Adrenal gland (tissue), 12 donors: ENCODE data around the gene SMIM44. TPM values are rescaled to one million over a fixed set of nuclear protein-coding genes. Genes with fewer than 3 reads are reported as not detected.

ENCODE experiments used
- DNase-seq, 7 donors: peaks; one replicate each; pipeline ENCODE4 v3.0.0-alpha.2; 2019 to 2020
- H3K27ac ChIP-seq, 5 donors: fragments of 200-600 bp; sonication (generic) in 4 of 5; 1 replicate in 3 of 5; 2 replicates in 2 of 5; pipeline versions ENCODE4 v1.5.1 to v1.8.0; 2016 to 2020; ENCODE audit warnings: mild to moderate bottlenecking in 1 of 5
- H3K27me3 ChIP-seq: fragments of 200-600 bp; 2 replicates; pipeline ENCODE4 v1.8.0; 2021
- H3K36me3 ChIP-seq, 2 donors: fragments of 200-600 bp; replicated peaks in 1 of 2; 1 replicate in 1 of 2; 2 replicates in 1 of 2; pipeline versions ENCODE4 v1.5.1 to v1.8.0; 2018 to 2022
- H3K4me1 ChIP-seq, 2 donors: fragments of 200-600 bp; replicated peaks in 1 of 2; 1 replicate in 1 of 2; 2 replicates in 1 of 2; pipeline versions ENCODE4 v1.5.1 to v1.8.0; 2018 to 2021
- H3K4me3 ChIP-seq, 4 donors: fragments of 200-600 bp; sonication (generic) in 3 of 4; one replicate each; pipeline ENCODE4 v1.5.1; 2016 to 2018
- H3K9me3 ChIP-seq, 3 donors: fragments of 200-600 bp; sonication (generic) in 1 of 3; replicated peaks in 1 of 3; 1 replicate in 2 of 3; 2 replicates in 1 of 3; pipeline versions ENCODE4 v1.5.1 to v1.8.0; 2016 to 2021
- CTCF ChIP-seq, 6 experiments: fragments of 450-650 bp in 4 of 6; fragments of 200-600 bp in 2 of 6; sonication (generic) in 1 of 6; IDR thresholded peaks; 1 replicate in 5 of 6; 2 replicates in 1 of 6; pipeline versions ENCODE4 v1.5.1 to v1.8.0; 2016 to 2021; ENCODE audit warnings: antibody characterized with exemption in 6 of 6, mild to moderate bottlenecking in 2 of 6, moderate library complexity in 1 of 6
- POLR2A ChIP-seq, 2 donors: fragments of 450-650 bp; IDR thresholded peaks; one replicate each; pipeline ENCODE4 v1.6.1; 2017; ENCODE audit warnings: antibody characterized with exemption in 2 of 2, mild to moderate bottlenecking in 2 of 2, moderate library complexity in 1 of 2
- WGBS, 4 donors: extraction: QIAGEN DNeasy Blood & Tissue Kit in 2 of 4; methylation state at CpG; one replicate each; pipeline versions ENCODE4 v1.1.5 to v1.1.7; 2013 to 2017; 5-methylcytosine and 5-hydroxymethylcytosine counted together
- intact Hi-C, 2 donors: fragments of 100-400 bp; cut with DNase I; formaldehyde crosslinking; loops; one replicate each; pipeline versions ENCODE4 v1.14.1 to v1.15.0; 2022 to 2023
- polyA plus RNA-seq, 3 donors: library from polyadenylated mRNA; stranded (reverse); fragments of 200-250 nt in 2 of 3; fragments of 350-450 nt in 1 of 3; fragmentation: Illumina TruSeq in 1 of 3; extraction: RNeasy Lipid Tissue Mini Kit (QIAGEN cat#74804) in 1 of 3; gene quantifications; one replicate each; pipeline ENCODE4 v1.2.3, GENCODE V29; 2013 to 2014
- total RNA-seq, 9 donors: library from RNA; depleted of rRNA in 4 of 9; stranded (reverse); fragments of >200 nt in 4 of 9; fragments of 120-200 nt in 1 of 9; fragmentation: NEBNext Ultra II Directional in 1 of 9; extraction: Animal tissue kit (Norgen Biotek cat#: 25700) in 1 of 9; gene quantifications; one replicate each; pipeline versions ENCODE4 v1.1.0 to v1.2.4, GENCODE V29; 2013 to 2023
- donor health status: healthy with polysubstance abuse.
- donor health status: Bipolar disorder and iron deficiency.
- donor health status: DM: yes; HTN: yes; CAD: no.
- donor health status: DM: no; HTN: no; CAD: no.
- donor health status: DM: no; HTN: no; CAD: no.
- donor health status: DM: yes; HTN: yes; CAD: no.

Gene SMIM44
- total and polyA plus RNA-seq, 12 donors, result not detected

DNA sequence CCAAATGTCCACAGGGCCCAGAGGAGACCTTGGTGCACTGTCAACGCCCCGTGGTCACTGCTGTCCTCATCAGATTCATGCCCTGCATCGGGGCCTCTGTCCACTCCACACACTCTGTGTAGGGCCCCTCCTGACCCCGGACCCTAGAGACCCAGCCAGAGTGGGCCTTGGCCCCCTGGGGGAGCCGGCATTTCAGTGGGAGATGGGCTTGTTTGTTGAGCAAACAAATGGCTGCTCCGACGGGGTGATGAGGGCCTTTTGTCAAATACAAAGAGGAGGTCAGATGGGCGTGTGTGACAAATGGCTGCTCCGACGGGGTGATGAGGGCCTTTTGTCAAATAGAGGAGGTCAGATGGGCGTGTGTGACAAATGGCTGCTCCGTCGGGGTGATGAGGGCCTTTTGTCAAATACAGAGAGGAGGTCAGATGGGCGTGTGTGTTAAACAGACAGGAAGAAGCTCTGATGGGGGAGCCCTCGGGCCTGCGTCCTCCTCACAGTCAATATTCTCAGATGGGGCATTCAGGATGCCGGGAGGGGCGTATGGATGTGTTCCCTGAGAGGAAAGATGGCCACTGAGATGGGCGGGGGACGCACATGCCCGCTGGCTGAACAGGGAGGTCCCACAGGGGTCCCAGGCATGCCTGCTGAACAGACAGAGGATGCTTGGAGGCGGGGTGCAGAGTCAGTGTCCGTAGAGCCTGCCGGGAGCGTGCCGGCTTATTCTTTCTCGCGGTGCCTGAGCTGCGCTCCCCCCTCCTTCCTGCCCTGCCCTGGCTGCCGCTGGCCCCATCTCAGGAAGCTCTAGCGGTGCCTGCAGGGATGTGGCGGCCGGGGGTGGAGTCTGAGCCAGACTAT lies 39.2 kb downstream of the SMIM44 start:
- TF ChIP-seq POLR2A (IDR thresholded peaks at IDR 0.05), result no peak
- peak in 1 of 6 experiments; percentile 24 for TF ChIP-seq CTCF (IDR thresholded peaks at IDR 0.05)
- Histone ChIP-seq H3K4me1 (peaks cover 6 to 47% of the 10 kb centered on the region in 2 donors), H3K9me3 (no peaks in the 10 kb centered on the region), H3K4me3 (no peak overlapping the region), H3K27ac (peak overlapping the region in 4 of 5 donors; percentile 24 to 79 (median 62)), H3K27me3 (no peaks in the 10 kb centered on the region), H3K36me3 (peaks cover 0 to 70% of the 10 kb centered on the region in 2 donors)
- intact Hi-C loops, result no loop called here
- WGBS, 4 donors, result 36 to 45% (median 41%) methylated on average over 23 to 33 of the region's 33 CpGs
- peak in 5 of 7 donors; percentile 54 to 88 (median 62) for DNase-seq

DNA sequence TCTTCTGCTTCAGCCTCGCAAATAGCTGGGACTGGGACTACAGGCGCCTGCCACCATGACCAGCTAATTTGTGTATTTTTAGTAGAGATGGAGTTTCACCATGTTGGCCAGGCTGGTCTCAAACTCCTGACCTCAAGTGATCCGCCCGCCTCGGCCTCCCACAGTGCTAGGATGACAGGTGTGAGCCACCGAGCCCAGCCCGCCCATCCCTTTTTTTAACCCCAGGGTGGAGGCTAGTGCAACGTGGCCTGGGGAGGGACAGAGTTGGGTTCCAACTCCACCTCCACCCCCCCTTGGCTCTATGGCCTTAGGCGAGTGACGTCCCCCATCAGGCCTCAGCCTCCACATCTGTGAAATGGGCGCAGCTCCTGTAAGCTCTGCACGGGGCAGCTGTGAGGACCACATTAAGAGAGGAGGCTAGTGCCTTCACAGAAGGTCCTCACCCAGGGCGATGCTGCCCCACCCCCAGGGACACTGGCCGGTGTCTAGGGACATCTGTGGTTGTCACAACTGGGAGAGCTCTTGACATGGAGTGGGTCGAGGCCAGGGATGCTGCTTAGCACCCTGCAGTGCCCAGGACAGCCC lies 40.7 kb downstream of the SMIM44 start:
- DNase-seq, result no peak
- Histone ChIP-seq H3K4me3 (no peak overlapping the region), H3K36me3 (peaks cover 0 to 71% of the 10 kb centered on the region in 2 donors), H3K4me1 (peaks cover 6 to 47% of the 10 kb centered on the region in 2 donors), H3K27me3 (no peaks in the 10 kb centered on the region), H3K27ac (peak overlapping the region in 3 of 5 donors; percentile 47 to 77 (median 55)), H3K9me3 (no peaks in the 10 kb centered on the region)
- intact Hi-C loops, result no loop called here
- WGBS, 4 donors, result 83 to 98% (median 91%) methylated on average over 7 to 15 of the region's 15 CpGs
- no peak for TF ChIP-seq POLR2A (IDR thresholded peaks at IDR 0.05)
- TF ChIP-seq CTCF (IDR thresholded peaks at IDR 0.05), result no peak

GRCh38 chr19:3441986-3442329 lies 41.3 kb downstream of the SMIM44 start:
- H3K9me3 ChIP-seq, result no peaks in the 10 kb centered on the region
- no peaks in the 10 kb centered on the region for H3K27me3 ChIP-seq
- H3K4me3 ChIP-seq, result no peak overlapping the region
- DNase-seq, result no peak
- H3K27ac ChIP-seq, result peak overlapping the region in 3 of 5 donors; percentile 47 to 80 (median 77)
- intact Hi-C loops, result no loop called here
- H3K4me1 ChIP-seq, result peaks cover 6 to 47% of the 10 kb centered on the region in 2 donors
- WGBS, 4 donors, result 67 to 75% (median 69%) methylated on average over 12 to 14 of the region's 14 CpGs
- TF ChIP-seq POLR2A (IDR thresholded peaks at IDR 0.05) (no peak), CTCF (IDR thresholded peaks at IDR 0.05) (no peak)
- H3K36me3 ChIP-seq, result peaks cover 0 to 71% of the 10 kb centered on the region in 2 donors

GRCh38 chr19:3441089-3441985 lies 41.9 kb downstream of the SMIM44 start:
- peaks cover 6 to 47% of the 10 kb centered on the region in 2 donors for H3K4me1 ChIP-seq
- no peak overlapping the region for H3K4me3 ChIP-seq
- intact Hi-C loops, result no loop called here
- no peaks in the 10 kb centered on the region for H3K9me3 ChIP-seq
- DNase-seq, result no peak
- H3K27me3 ChIP-seq, result no peaks in the 10 kb centered on the region
- 68 to 72% (median 69%) methylated on average over 19 to 25 of the region's 25 CpGs for WGBS, 4 donors
- H3K36me3 ChIP-seq, result peaks cover 0 to 71% of the 10 kb centered on the region in 2 donors
- H3K27ac ChIP-seq, result peak overlapping the region in 3 of 5 donors; percentile 37 to 80 (median 77)
- TF ChIP-seq CTCF (IDR thresholded peaks at IDR 0.05) (no peak), POLR2A (IDR thresholded peaks at IDR 0.05) (no peak)
